ENCODE data around the gene ANKRD27.

GRCh38 chr19:32563761-32564160 lies 111.2 kb downstream of the ANKRD27 start:
- TF ChIP-seq CTCF (IDR thresholded peaks at IDR 0.05) (no peak), POLR2A (IDR thresholded peaks at IDR 0.05) (no peak)

Measured in lower leg skin (tissue), 3 donors.